Testis (tissue), 3 donors: ENCODE data around the gene ZBTB43. TPM values are rescaled to one million over a fixed set of nuclear protein-coding genes. Genes with fewer than 3 reads are reported as not detected.
A peak's percentile ranks its signal among the peaks of the same experiment; 100 is the strongest.
"Not testable (repeated sequence)": the region's sequence is repeated elsewhere in the genome, so short reads cannot be mapped to it uniquely, and the experiment has no call there.

Experiments
- DNase-seq: peaks from one replicate; pipeline ENCODE4 v3.0.0-alpha.2; 2019
- H3K27ac ChIP-seq, 2 donors: fragments of 200-600 bp; sonication (generic); one replicate each; pipeline ENCODE4 v1.5.1; 2019
- H3K27me3 ChIP-seq: fragments of 200-600 bp; sonication (generic); one replicate; pipeline ENCODE4 v1.5.1; 2019
- H3K36me3 ChIP-seq: fragments of 200-600 bp; sonication (generic); one replicate; pipeline ENCODE4 v1.5.1; 2017; ENCODE audit warnings: low read depth; ENCODE audit errors: missing control alignments
- H3K4me1 ChIP-seq: fragments of 200-600 bp; sonication (generic); one replicate; pipeline ENCODE4 v1.5.1; 2019
- H3K4me3 ChIP-seq, 2 donors: fragments of 200-600 bp; sonication (generic); one replicate each; pipeline ENCODE4 v1.5.1; 2017 to 2019
- H3K9me3 ChIP-seq: fragments of 200-600 bp; sonication (generic); one replicate; pipeline ENCODE4 v1.5.1; 2017
- POLR2A ChIP-seq: fragments of 450-650 bp; IDR thresholded peaks from one replicate; pipeline ENCODE4 v1.6.1; 2017; ENCODE audit warnings: antibody characterized with exemption, mild to moderate bottlenecking, moderate library complexity
- WGBS, 2 donors: methylation state at CpG; one replicate each; pipeline ENCODE4 v1.1.5; 2018; 5-methylcytosine and 5-hydroxymethylcytosine counted together
- intact Hi-C: fragments of 100-400 bp; cut with DNase I; formaldehyde crosslinking; loops from one replicate; pipeline ENCODE4 v1.15.1; 2023; ENCODE audit warnings: low total_unique reads
- polyA plus RNA-seq: library from polyadenylated mRNA; stranded (reverse); fragments of 350-450 nt; fragmentation: Illumina TruSeq; extraction: RNeasy Lipid Tissue Mini Kit (QIAGEN cat#74804); gene quantifications from one replicate; pipeline ENCODE4 v1.2.3, GENCODE V29; 2014; ENCODE audit warnings: low read depth, low replicate concordance; ENCODE audit not compliant: insufficient read depth
- total RNA-seq, 2 donors: library from RNA; depleted of rRNA; stranded (reverse); fragments of >200 nt; gene quantifications; one replicate each; pipeline ENCODE4 v1.2.3, GENCODE V29; 2016
- TF ChIP-seq, protein P1 (sequence below), 3 experiments: fragments of 450-650 bp in 2 of 3; fragments of 200-600 bp in 1 of 3; sonication (generic) in 1 of 3; IDR thresholded peaks; one replicate each; pipeline ENCODE4 v1.5.1; 2016 to 2019; ENCODE audit warnings: antibody characterized with exemption in 3 of 3, mild to moderate bottlenecking in 2 of 3, moderate library complexity in 1 of 3

The ZBTB43 gene
- total and polyA plus RNA-seq, 3 donors from 2014 or later: 32.7 to 40.6 (median 40.3) TPM

DNA sequence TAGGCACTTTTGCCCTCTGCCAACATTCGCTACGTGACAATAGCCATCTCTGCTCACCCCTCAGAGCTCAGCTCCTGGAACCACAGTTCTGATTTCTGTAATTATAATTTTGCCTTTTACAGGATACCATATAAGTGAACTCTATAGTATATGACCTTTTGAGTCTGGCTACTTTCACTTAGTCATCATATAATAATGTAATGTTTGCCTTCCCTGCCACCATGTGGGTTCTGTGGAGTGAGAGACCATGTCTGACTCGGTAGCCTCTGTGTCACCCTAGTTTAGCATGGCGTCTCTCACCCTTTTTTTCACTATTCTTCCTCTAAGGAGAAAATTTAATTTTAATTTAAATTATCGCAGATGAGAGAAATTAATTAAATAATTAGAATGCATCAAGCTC lies 28.9 kb upstream of the ZBTB43 start:
- Histone ChIP-seq H3K4me1 (no peaks in the 10 kb centered on the region), H3K27ac (no peak overlapping the region), H3K4me3 (no peak overlapping the region), H3K27me3 (no peaks in the 10 kb centered on the region), H3K9me3 (no peaks in the 10 kb centered on the region), H3K36me3 (no peaks in the 10 kb centered on the region)
- intact Hi-C loops: no loop called here
- DNase-seq: no peak
- WGBS, 2 donors: 93 to 94% methylated on average over 5 of the region's 5 CpGs
- no peak for TF ChIP-seq POLR2A
- TF ChIP-seq, protein P1, sequence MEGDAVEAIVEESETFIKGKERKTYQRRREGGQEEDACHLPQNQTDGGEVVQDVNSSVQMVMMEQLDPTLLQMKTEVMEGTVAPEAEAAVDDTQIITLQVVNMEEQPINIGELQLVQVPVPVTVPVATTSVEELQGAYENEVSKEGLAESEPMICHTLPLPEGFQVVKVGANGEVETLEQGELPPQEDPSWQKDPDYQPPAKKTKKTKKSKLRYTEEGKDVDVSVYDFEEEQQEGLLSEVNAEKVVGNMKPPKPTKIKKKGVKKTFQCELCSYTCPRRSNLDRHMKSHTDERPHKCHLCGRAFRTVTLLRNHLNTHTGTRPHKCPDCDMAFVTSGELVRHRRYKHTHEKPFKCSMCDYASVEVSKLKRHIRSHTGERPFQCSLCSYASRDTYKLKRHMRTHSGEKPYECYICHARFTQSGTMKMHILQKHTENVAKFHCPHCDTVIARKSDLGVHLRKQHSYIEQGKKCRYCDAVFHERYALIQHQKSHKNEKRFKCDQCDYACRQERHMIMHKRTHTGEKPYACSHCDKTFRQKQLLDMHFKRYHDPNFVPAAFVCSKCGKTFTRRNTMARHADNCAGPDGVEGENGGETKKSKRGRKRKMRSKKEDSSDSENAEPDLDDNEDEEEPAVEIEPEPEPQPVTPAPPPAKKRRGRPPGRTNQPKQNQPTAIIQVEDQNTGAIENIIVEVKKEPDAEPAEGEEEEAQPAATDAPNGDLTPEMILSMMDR (IDR thresholded peaks at IDR 0.05): no peak

DNA sequence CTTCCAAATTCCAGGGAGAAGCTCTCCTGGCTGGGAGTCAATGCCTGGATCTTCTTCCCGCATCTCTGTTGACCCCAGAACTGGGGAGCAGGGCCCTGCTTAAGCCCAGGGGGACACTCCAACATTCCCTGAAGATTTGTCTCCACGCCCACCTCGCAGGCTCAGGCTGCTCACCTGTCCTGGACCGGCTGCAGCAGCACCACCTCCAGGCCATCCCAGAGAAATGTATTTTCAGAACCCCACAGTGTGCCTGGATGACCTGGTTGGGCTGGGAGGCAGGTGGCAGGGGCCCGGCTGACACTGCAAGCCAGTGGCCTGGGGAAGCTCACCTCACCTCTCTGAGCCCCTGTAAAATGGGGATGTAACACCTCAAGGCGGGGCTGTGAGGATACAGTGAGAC lies 27.1 kb upstream of the ZBTB43 start:
- Histone ChIP-seq H3K36me3 (no peaks in the 10 kb centered on the region), H3K9me3 (no peaks in the 10 kb centered on the region), H3K27ac (no peak overlapping the region), H3K27me3 (no peaks in the 10 kb centered on the region), H3K4me1 (no peaks in the 10 kb centered on the region), H3K4me3 (no peak overlapping the region)
- no peak for DNase-seq
- WGBS, 2 donors: 42 to 70% methylated on average over 6 of the region's 6 CpGs
- TF ChIP-seq, protein P1 (IDR thresholded peaks at IDR 0.05): peak in 1 of 3 experiments; percentile 8
- no peak for TF ChIP-seq POLR2A
- intact Hi-C loops: no loop called here

DNA sequence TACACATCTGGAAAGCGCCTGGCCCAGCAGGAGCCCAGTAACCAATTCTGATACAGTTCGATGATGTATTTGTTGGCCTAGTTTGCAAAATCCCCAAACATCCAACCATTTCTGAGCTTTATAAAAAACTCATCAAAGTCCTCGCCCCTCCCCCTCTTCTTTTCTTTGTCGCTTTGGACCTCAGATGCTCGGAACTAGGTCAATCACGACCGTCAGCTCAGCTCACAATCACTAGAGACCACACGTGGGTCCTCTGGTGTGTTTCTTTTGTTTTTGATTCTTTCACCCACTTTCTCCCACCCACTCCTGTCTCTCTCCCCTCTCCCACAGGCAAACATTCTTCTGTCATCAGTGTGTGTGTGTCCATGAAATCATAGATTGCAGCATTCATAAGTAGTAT lies 26.7 kb upstream of the ZBTB43 start:
- Histone ChIP-seq H3K4me1 (no peaks in the 10 kb centered on the region), H3K27ac (no peak overlapping the region), H3K36me3 (no peaks in the 10 kb centered on the region), H3K27me3 (no peaks in the 10 kb centered on the region), H3K9me3 (no peaks in the 10 kb centered on the region), H3K4me3 (no peak overlapping the region)
- WGBS, 2 donors: 65 to 74% methylated on average over 8 of the region's 8 CpGs
- no peak for DNase-seq
- intact Hi-C loops: no loop called here
- no peak for TF ChIP-seq POLR2A
- TF ChIP-seq, protein P1 (IDR thresholded peaks at IDR 0.05): no peak

DNA sequence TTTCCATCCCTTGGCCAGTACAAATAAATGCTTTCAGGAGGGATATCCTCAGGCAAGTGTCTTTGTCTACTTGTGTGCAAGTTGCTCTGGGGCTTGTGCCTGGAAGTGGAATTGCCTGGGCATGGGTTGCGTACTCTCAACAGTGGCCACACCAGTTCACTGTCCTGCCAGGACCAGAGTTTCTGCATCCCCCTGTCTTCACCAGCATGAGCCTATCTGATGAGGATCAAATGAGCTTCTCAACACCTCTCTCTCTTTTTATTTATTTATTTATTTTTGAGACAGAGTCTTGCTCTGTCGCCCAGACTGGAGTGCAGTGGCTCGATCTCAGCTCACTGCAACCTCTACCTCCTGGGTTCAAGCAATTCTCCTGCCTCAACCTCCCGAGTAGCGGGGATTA lies 26.1 kb upstream of the ZBTB43 start:
- DNase-seq, H3K4me3 ChIP-seq, H3K4me1 ChIP-seq, H3K9me3 ChIP-seq, H3K27ac ChIP-seq, H3K36me3 ChIP-seq, H3K27me3 ChIP-seq, intact Hi-C loops: not testable (repeated sequence)
- WGBS, 2 donors: 90 to 94% methylated on average over 5 of the region's 5 CpGs

DNA sequence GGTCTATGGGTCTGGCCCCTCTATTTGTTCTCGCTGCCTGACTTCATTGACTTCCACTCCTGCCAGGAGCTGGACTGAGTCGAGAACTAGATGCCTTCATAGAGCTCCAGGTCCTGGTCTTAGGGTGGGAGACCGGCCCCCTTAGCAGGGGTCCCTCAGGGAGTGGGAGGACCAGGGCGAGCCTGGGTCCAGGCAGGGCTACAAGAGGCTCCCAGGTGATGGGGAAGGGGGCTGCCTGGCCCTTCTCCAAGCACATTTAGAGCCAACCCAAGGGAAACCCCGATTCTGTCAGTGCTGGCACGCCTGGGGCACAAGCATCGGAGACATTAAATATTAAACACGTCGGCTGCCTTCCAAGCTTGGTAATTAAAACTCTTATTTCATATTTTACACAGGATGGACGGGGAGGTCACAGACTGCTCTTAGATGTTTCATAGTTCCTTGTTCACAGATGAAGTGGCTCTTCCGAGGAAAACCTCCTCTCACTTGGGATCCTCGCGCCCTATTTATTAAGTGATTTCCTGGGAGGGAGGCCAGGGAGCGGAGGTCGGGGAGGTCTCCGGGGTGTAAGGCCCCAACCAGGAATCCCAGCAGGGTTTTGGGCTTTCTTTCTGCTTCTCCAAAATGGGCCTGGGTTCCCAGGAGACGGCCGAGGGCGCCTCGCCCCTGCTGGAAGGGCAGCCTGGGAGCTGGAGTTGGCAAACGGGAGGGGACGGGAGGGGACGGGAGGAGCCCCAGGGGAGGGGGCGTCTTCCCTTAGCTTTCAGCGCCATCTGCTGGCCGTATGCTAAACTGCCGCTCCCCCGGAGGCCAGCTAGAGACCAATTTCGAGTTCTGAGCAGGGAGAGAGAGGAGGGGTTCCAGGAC lies 23.4 kb upstream of the ZBTB43 start:
- H3K4me1 ChIP-seq: no peaks in the 10 kb centered on the region
- 20 to 22% methylated on average over 23 to 29 of the region's 29 CpGs for WGBS, 2 donors
- no peaks in the 10 kb centered on the region for H3K36me3 ChIP-seq
- H3K27ac ChIP-seq: no peak overlapping the region
- peak overlapping the region in 1 of 2 donors; percentile 20 for H3K4me3 ChIP-seq
- no peaks in the 10 kb centered on the region for H3K9me3 ChIP-seq
- TF ChIP-seq, protein P1 (IDR thresholded peaks at IDR 0.05): peak; percentile 78 to 97 (median 86)
- TF ChIP-seq POLR2A: no peak
- H3K27me3 ChIP-seq: no peaks in the 10 kb centered on the region
- intact Hi-C loops: loop anchor here (10.0 kb wide), 1 partner anchor 77 kb away; no protein-coding TSS in a partner anchor
- DNase-seq: peak; percentile 92
